NB4 (cell line): Measurements from ENCODE around the gene RNF175.

Experiments
- CTCF ChIP-seq: IDR thresholded peaks from one replicate; pipeline ENCODE4 v1.5.1; 2012; ENCODE audit warnings: low read depth, low read length
- POLR2A ChIP-seq: IDR thresholded peaks from 2 replicates; pipeline ENCODE4 v1.6.1; 2011; ENCODE audit warnings: mild to moderate bottlenecking; ENCODE audit not compliant: insufficient read length; ENCODE audit errors: extremely low read depth

- TF ChIP-seq POLR2A (no peak), CTCF (no peak)
These were observed 6.9 kb upstream of the RNF175 start for GRCh38 chr4:153766758-153767157.
